HepG2 (cell line): Measurements from ENCODE around the gene SIVA1. TPM values are rescaled to one million over a fixed set of nuclear protein-coding genes. Genes with fewer than 3 reads are reported as not detected.
A peak's percentile ranks its signal among the peaks of the same experiment; 100 is the strongest.

ENCODE experiments used
- AGO1 ChIP-seq: fragments of 200-400 bp; formaldehyde crosslinking; IDR thresholded peaks from 2 replicates; pipeline ENCODE4 v1.6.1; 2017; ENCODE audit warnings: mild to moderate bottlenecking, low read depth, low read length, moderate library complexity; ENCODE audit not compliant: poor library complexity, severe bottlenecking
- ARNT2 ChIP-seq: sonication (generic); formaldehyde crosslinking; IDR thresholded peaks from 2 replicates; pipeline ENCODE4 v1.8.0; 2022; ENCODE audit warnings: mild to moderate bottlenecking, low read depth, missing genetic modification reagents, moderate library complexity
- ELF3 ChIP-seq: IDR thresholded peaks from 2 replicates; pipeline ENCODE4 v1.6.1; 2016; ENCODE audit warnings: missing genetic modification reagents, missing compliant biosample characterization
- HCFC1 ChIP-seq: fragments of 150-350 bp; IDR thresholded peaks from 2 replicates; pipeline ENCODE4 v1.6.1; 2014; ENCODE audit warnings: low read depth, low read length
- HDAC6 ChIP-seq: fragments of 200-600 bp; sonication (generic); IDR thresholded peaks from 2 replicates; pipeline ENCODE4 v1.7.0; 2017; ENCODE audit warnings: mild to moderate bottlenecking, antibody characterized with exemption, low read length, low read depth
- HMG20B ChIP-seq: conservative IDR thresholded peaks from 2 replicates; pipeline ENCODE4 v1.6.1; 2016; ENCODE audit warnings: missing genetic modification reagents, missing compliant biosample characterization
- JUND ChIP-seq: sonication (generic); formaldehyde crosslinking; IDR thresholded peaks from 2 replicates; pipeline ENCODE4 v1.8.0; 2022; ENCODE audit warnings: mild to moderate bottlenecking, missing genetic modification reagents
- NR2F1 ChIP-seq, 2 experiments: fragments of 450-650 bp in 1 of 2; formaldehyde crosslinking in 1 of 2; IDR thresholded peaks; 2 replicates each; pipeline versions ENCODE4 v1.5.0 to v1.6.1; 2016 to 2020; ENCODE audit warnings: mild to moderate bottlenecking in 1 of 2, missing compliant biosample characterization in 1 of 2, missing genetic modification reagents in 1 of 2, moderate library complexity in 1 of 2
- NR2F2 ChIP-seq: IDR thresholded peaks from 2 replicates; pipeline ENCODE4 v1.6.1; 2012; ENCODE audit warnings: low read depth, inconsistent platforms, borderline replicate concordance
- XRCC5 ChIP-seq: fragments of 200-400 bp; formaldehyde crosslinking; optimal IDR thresholded peaks from 2 replicates; pipeline ENCODE3; 2017; ENCODE audit warnings: mild to moderate bottlenecking, low read length
- ZNF274 ChIP-seq: sonication (generic); formaldehyde crosslinking; IDR thresholded peaks from 2 replicates; pipeline ENCODE4 v1.5.1; 2020; ENCODE audit warnings: mild to moderate bottlenecking, missing genetic modification reagents
- ZNF547 ChIP-seq: sonication (generic); formaldehyde crosslinking; IDR thresholded peaks from 2 replicates; pipeline ENCODE4 v1.5.1; 2020; ENCODE audit warnings: mild to moderate bottlenecking, missing genetic modification reagents
- ZNF816 ChIP-seq: sonication (generic); formaldehyde crosslinking; IDR thresholded peaks from 2 replicates; pipeline ENCODE4 v1.8.0; 2022; ENCODE audit warnings: missing genetic modification reagents, mild to moderate bottlenecking, borderline replicate concordance
- polyA plus RNA-seq, 8 experiments: library from polyadenylated mRNA; depleted of rRNA in 3 of 8; stranded (reverse) in 7 of 8; unstranded in 1 of 8; fragments of >200 nt; fragmentation: Illumina TruSeq in 4 of 8; extraction: Trizol in 4 of 8; gene quantifications; 2 replicates each; pipeline versions ENCODE4 v1.2.1 to v1.2.3, GENCODE V29; 2011 to 2016; ENCODE audit warnings: low read depth in 4 of 8, missing spikeins in 1 of 8, mixed read lengths in 1 of 8; ENCODE audit not compliant: insufficient read depth in 1 of 8
- total RNA-seq, 5 experiments: library from RNA; depleted of rRNA; stranded (reverse); fragments of >200 nt; fragmentation: Illumina TruSeq; extraction: Trizol; gene quantifications; 2 replicates each; pipeline ENCODE4 v1.2.3, GENCODE V29; 2016; ENCODE audit warnings: low read depth in 1 of 5
- TF ChIP-seq, protein P1 (sequence below): sonication (generic); formaldehyde crosslinking; IDR thresholded peaks from 2 replicates; pipeline ENCODE4 v1.5.0; 2020; ENCODE audit warnings: missing genetic modification reagents, mild to moderate bottlenecking, borderline replicate concordance
- TF ChIP-seq, protein P2 (sequence below): IDR thresholded peaks from 2 replicates; pipeline ENCODE4 v1.6.1; 2016; ENCODE audit warnings: missing biosample characterization, missing genetic modification reagents, low read depth
- TF ChIP-seq, protein P3 (sequence below): sonication (generic); formaldehyde crosslinking; IDR thresholded peaks from 2 replicates; pipeline ENCODE4 v1.4.0; 2020; ENCODE audit warnings: mild to moderate bottlenecking, low read depth, missing genetic modification reagents
- TF ChIP-seq, protein P4 (sequence below): sonication (generic); formaldehyde crosslinking; IDR thresholded peaks from 2 replicates; pipeline ENCODE4 v1.4.0; 2020; ENCODE audit warnings: low read depth, mild to moderate bottlenecking, missing genetic modification reagents
- TF ChIP-seq, protein P5 (sequence below): sonication (generic); formaldehyde crosslinking; IDR thresholded peaks from 2 replicates; pipeline ENCODE4 v1.5.1; 2020; ENCODE audit warnings: mild to moderate bottlenecking, missing genetic modification reagents
- TF ChIP-seq, protein P6 (sequence below): sonication (generic); formaldehyde crosslinking; IDR thresholded peaks from 2 replicates; pipeline ENCODE4 v1.4.0; 2020; ENCODE audit warnings: missing genetic modification reagents

SIVA1 gene
- total and polyA plus RNA-seq, 2 of the 13 experiments (the other 11 are each of a cell fraction or from before 2014, with no cell fraction given) = 123 to 186 TPM

DNA sequence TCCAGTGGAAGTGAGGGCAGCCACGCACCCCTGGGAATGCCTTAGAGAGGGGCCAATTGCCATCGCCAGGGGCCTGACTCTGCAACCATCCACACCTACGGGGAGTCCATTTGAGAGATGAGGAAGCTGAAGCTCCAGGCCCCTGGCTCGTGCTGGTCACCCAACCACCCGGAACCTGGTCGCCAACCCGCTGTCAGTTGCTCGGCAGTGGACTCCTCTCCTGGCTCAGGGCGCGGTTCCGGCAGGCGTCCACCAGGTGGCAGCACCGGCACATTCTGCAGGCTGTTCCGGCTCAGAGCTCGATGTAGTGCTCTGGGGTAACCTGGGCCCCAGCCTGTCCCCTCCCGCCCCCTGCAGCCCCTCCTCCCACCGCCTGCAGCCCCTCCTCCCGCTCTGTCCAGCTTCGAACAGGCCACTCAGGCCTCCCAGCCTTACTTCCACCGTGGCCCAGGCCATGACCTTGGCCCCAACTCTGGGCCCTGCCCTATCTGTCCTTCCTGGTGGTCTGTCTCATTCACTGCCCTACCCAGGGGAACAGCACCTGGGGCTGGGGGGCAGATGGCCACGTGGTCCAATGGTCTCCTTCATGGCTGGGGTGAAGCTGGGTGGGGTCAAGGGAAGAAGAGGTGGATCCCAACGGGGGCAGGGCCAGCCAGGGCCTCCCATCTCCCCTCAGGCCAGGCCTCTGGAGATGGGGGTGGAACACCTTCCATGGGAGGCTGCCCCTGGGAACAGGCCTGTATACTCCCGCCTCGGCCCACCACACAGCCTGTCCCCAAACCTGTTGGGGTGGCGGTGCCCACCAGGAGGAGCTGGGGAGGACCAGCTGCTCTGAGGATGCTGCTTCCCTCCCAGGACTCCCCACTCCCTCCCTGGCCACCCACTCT is 15.7 kb downstream of the SIVA1 start (continued):
- TF ChIP-seq NR2F2 (peak; percentile 43; the same call in 1 of the 2 replicates), ELF3 (CRISPR knock-in tag) (peak; percentile 69), HCFC1 (no peak), HDAC6 (no peak), HMG20B (CRISPR knock-in tag) (no peak), ZNF547 (CRISPR knock-in tag) (peak; percentile 63; the same call in 1 of the 2 replicates), ARNT2 (peak; percentile 85), NR2F1 (CRISPR knock-in tag; IDR thresholded peaks at IDR 0.05) (peak; percentile 55 to 83), AGO1 (no peak), JUND (no peak), ZNF816 (CRISPR knock-in tag) (peak; percentile 52; the same call in 1 of the 2 replicates), ZNF274 (CRISPR knock-in tag) (0 out of 2 replicates have a peak, but pooled peaks have one; percentile 40), XRCC5 (peak; percentile 42)
- TF ChIP-seq, protein P1, sequence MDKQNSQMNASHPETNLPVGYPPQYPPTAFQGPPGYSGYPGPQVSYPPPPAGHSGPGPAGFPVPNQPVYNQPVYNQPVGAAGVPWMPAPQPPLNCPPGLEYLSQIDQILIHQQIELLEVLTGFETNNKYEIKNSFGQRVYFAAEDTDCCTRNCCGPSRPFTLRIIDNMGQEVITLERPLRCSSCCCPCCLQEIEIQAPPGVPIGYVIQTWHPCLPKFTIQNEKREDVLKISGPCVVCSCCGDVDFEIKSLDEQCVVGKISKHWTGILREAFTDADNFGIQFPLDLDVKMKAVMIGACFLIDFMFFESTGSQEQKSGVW (CRISPR knock-in tag) = no peak
- TF ChIP-seq, protein P2, sequence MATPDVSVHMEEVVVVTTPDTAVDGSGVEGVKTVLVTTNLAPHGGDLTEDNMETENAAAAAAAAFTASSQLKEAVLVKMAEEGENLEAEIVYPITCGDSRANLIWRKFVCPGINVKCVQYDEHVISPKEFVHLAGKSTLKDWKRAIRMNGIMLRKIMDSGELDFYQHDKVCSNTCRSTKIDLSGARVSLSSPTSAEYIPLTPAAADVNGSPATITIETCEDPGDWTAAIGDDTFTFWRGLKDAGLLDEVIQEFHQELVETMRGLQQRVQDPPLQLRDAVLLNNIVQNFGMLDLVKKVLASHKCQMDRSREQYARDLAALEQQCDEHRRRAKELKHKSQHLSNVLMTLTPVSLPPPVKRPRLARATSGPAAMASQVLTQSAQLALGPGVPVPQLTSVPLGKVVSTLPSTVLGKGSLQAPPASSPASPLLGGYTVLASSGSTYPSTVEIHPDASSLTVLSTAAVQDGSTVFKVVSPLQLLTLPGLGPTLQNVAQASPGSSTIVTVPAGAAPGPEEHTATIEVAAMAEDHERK = no peak
- TF ChIP-seq, protein P3, sequence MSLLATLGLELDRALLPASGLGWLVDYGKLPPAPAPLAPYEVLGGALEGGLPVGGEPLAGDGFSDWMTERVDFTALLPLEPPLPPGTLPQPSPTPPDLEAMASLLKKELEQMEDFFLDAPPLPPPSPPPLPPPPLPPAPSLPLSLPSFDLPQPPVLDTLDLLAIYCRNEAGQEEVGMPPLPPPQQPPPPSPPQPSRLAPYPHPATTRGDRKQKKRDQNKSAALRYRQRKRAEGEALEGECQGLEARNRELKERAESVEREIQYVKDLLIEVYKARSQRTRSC (CRISPR knock-in tag) = peak; percentile 20; the same call in 1 of the 2 replicates
- TF ChIP-seq, protein P4, sequence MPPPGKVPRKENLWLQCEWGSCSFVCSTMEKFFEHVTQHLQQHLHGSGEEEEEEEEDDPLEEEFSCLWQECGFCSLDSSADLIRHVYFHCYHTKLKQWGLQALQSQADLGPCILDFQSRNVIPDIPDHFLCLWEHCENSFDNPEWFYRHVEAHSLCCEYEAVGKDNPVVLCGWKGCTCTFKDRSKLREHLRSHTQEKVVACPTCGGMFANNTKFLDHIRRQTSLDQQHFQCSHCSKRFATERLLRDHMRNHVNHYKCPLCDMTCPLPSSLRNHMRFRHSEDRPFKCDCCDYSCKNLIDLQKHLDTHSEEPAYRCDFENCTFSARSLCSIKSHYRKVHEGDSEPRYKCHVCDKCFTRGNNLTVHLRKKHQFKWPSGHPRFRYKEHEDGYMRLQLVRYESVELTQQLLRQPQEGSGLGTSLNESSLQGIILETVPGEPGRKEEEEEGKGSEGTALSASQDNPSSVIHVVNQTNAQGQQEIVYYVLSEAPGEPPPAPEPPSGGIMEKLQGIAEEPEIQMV (CRISPR knock-in tag) = no peak
- TF ChIP-seq, protein P5, sequence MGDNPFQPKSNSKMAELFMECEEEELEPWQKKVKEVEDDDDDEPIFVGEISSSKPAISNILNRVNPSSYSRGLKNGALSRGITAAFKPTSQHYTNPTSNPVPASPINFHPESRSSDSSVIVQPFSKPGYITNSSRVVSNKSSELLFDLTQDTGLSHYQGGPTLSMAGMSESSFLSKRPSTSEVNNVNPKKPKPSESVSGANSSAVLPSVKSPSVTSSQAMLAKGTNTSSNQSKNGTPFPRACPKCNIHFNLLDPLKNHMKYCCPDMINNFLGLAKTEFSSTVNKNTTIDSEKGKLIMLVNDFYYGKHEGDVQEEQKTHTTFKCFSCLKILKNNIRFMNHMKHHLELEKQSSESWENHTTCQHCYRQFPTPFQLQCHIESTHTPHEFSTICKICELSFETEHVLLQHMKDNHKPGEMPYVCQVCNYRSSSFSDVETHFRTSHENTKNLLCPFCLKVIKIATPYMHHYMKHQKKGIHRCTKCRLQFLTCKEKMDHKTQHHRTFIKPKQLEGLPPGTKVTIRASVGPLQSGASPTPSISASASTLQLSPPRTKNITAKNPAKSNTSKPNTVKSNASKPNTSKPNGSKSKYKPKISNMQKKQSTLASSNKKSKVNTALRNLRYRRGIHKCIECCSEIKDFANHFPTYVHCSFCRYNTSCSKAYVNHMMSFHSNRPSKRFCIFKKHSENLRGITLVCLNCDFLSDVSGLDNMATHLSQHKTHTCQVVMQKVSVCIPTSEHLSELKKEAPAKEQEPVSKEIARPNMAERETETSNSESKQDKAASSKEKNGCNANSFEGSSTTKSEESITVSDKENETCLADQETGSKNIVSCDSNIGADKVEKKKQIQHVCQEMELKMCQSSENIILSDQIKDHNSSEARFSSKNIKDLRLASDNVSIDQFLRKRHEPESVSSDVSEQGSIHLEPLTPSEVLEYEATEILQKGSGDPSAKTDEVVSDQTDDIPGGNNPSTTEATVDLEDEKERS (CRISPR knock-in tag) = no peak
- TF ChIP-seq, protein P6, sequence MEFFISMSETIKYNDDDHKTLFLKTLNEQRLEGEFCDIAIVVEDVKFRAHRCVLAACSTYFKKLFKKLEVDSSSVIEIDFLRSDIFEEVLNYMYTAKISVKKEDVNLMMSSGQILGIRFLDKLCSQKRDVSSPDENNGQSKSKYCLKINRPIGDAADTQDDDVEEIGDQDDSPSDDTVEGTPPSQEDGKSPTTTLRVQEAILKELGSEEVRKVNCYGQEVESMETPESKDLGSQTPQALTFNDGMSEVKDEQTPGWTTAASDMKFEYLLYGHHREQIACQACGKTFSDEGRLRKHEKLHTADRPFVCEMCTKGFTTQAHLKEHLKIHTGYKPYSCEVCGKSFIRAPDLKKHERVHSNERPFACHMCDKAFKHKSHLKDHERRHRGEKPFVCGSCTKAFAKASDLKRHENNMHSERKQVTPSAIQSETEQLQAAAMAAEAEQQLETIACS (CRISPR knock-in tag) = no peak
